ENCODE results near the gene TC2N.

GRCh38 chr14:91876492-91876891 is 9.2 kb upstream of the TC2N start:
- TF ChIP-seq CTCF (IDR thresholded peaks at IDR 0.05) = no peak
- TF ChIP-seq POLR2A (IDR thresholded peaks at IDR 0.05) = no peak

All from adrenal gland (tissue), 5 donors.